Naive thymus-derived CD8-positive, alpha-beta T cell (primary cell): Measurements from ENCODE around the gene TNS1. TPM values are rescaled to one million over a fixed set of nuclear protein-coding genes. Genes with fewer than 3 reads are reported as not detected.

Experiments
- ATAC-seq, 2 donors: fragments of 150-1000 bp; cut with Tn5 transposase in 1 of 2; sonication (Bioruptor Pico), chemical (Tn5 transposase) in 1 of 2; 1 replicate in 1 of 2; 2 replicates in 1 of 2; pipeline ENCODE4 v1.10.0; 2021; ENCODE audit warnings: mild to moderate bottlenecking in 2 of 2, moderate library complexity in 2 of 2
- POLR2A ChIA-PET: fragments of 350-600 bp; sonication (Branson Sonifier 250); formaldehyde crosslinking; loops from one replicate; lab custom pipeline; 2021; ENCODE audit warnings: antibody characterized with exemption; lab: Charles Lee
- DNase-seq, 10 donors: peaks; one replicate each; pipeline versions ENCODE4 v3.0.0 to v3.0.0-alpha.2; 2020 to 2022
- H3K27ac Mint-ChIP-seq, 10 donors: one replicate each; pipeline ENCODE4 v1.8.0; 2020 to 2022; ENCODE audit warnings: mild to moderate bottlenecking in 10 of 10, mixed read lengths in 10 of 10, moderate library complexity in 4 of 10, inconsistent platforms in 1 of 10
- H3K27me3 Mint-ChIP-seq, 5 donors: one replicate each; pipeline ENCODE4 v1.8.0; 2021 to 2022; ENCODE audit warnings: mixed read lengths in 5 of 5
- H3K36me3 Mint-ChIP-seq, 3 donors: one replicate each; pipeline ENCODE4 v1.8.0; 2020 to 2022; ENCODE audit warnings: mixed read lengths in 3 of 3, mild to moderate bottlenecking in 2 of 3, inconsistent platforms in 1 of 3
- H3K4me1 Mint-ChIP-seq, 4 donors: one replicate each; pipeline ENCODE4 v1.8.0; 2021 to 2022; ENCODE audit warnings: mixed read lengths in 4 of 4
- H3K4me3 Mint-ChIP-seq, 10 donors: one replicate each; pipeline ENCODE4 v1.8.0; 2020 to 2022; ENCODE audit warnings: mild to moderate bottlenecking in 10 of 10, mixed read lengths in 10 of 10, moderate library complexity in 6 of 10, inconsistent platforms in 1 of 10
- H3K9me3 Mint-ChIP-seq, 9 donors: one replicate each; pipeline ENCODE4 v1.8.0; 2020 to 2022; ENCODE audit warnings: mixed read lengths in 9 of 9, mild to moderate bottlenecking in 3 of 9, inconsistent platforms in 1 of 9, moderate library complexity in 1 of 9
- polyA plus RNA-seq, 3 donors: library from polyadenylated mRNA; unstranded; fragments of 300-500 nt; fragmentation: Illumina TruSeq; gene quantifications; one replicate each; pipeline ENCODE4 v1.2.3, GENCODE V29; 2021
- total RNA-seq, 8 experiments: library from RNA in 2 of 8; stranded (reverse) in 2 of 8; gene quantifications; one replicate each; pipeline ENCODE4 v1.2.3 and lab custom pipeline; 2021 to 2026

The TNS1 gene
- total and polyA plus RNA-seq, 5 experiments from 2014 or later, result 0.21 to 0.47 TPM; not detected in 3

DNA sequence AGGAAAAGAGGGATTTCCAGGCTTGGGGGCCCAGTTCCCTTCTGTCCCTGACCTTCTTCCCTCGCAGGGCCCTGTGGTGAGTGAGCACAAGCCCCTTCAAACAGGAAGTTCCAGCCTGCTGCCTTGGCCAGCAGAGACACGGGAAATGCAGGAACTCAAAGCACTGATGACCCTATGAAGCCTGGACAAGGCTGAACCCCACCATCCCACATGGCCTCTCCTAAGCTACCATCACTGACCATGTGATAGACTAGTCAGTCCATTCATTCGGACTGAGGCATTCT is 196.4 kb downstream of the TNS1 start:
- no peak overlapping the region for H3K4me3 Mint-ChIP-seq
- H3K4me1 Mint-ChIP-seq, result peaks cover 0 to 6% (median 0%) of the 10 kb centered on the region in 4 donors
- H3K27ac Mint-ChIP-seq, result no peak overlapping the region
- POLR2A ChIA-PET, result no interaction called here
- H3K36me3 Mint-ChIP-seq, result no peaks in the 10 kb centered on the region
- peaks cover 0 to 21% (median 5%) of the 10 kb centered on the region in 5 donors for H3K27me3 Mint-ChIP-seq
- DNase-seq (no peak), ATAC-seq (no peak)
- no peaks in the 10 kb centered on the region for H3K9me3 Mint-ChIP-seq

DNA sequence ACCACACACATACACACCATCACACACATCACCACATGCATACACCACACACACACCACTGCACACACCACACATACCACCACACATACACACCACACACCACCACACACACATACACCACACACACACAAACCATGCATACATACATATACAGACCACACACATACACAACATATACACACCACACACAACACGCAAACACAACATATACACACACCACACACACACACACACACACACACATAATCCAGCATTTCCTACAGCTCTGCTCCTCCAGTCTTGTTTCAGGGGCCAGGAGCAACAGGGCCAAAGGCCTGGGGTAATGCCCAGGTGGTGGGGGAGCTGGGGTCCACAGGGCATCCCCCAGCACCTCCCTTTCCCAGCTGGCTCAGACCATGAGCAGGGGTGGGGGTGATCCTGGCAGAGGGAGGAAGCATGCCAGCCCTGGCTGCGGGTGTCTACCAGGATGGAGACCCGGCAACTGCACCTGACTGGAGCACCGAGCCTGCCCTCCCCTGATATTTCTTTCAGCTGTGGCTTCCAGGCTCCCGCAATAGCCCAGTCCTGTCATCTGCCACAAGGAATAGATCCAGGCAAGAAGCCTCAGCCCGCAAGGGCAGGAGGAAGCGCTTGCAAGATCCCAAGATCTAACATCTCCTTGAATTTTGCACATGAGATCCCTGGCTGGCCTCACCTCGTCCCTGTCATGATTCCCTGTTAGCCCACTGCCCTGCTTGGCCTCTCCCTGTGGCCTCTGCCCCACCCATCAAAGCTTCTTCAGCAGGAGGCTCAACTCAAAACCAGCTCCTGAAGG is 196.9 kb downstream of the TNS1 start:
- no peak overlapping the region for H3K4me3 Mint-ChIP-seq
- DNase-seq (no peak), ATAC-seq (no peak)
- H3K9me3 Mint-ChIP-seq, result no peaks in the 10 kb centered on the region
- H3K36me3 Mint-ChIP-seq, result no peaks in the 10 kb centered on the region
- peak overlapping the region in 1 of 10 donors; percentile 53 for H3K27ac Mint-ChIP-seq
- H3K4me1 Mint-ChIP-seq, result peaks cover 0 to 6% (median 0%) of the 10 kb centered on the region in 4 donors
- POLR2A ChIA-PET, result no interaction called here
- peaks cover 0 to 21% (median 5%) of the 10 kb centered on the region in 5 donors for H3K27me3 Mint-ChIP-seq

DNA sequence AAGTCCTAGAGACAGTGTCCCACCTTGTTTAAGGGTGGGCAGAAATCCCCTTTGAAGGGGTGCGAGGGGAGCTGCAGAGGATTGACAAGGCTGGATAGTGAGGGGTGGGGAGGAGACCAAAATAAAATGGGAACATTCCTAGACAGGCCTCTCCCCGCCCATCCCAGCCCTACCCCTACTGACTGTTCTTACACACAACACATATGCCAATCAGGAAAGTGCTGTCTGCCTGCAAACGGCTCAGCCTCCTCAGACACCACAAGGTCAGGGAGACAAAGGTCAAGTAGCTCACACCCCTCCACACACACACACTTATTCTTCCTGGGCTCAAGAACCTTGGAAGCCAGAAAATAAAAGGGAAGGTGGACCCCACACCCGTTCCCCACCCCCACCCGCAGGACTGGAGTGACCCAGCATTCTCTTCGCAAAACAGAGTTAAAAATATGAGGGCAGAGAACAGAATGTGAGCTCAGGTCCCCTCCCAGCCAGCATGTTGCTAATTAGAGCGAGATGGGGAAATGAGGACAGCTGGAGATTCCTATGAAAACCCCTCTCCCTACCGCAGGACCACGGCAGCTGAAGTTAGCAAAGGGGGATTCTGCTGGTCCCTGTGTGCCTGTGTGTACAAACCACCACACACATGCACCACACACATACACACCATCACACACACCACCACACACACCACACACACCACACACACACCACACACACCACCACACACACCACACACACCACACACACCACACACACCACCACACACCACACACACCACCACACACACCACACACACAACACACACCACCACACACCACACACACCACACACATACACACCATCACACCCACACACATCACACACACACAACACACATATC is 197.8 kb downstream of the TNS1 start:
- H3K4me1 Mint-ChIP-seq, result peaks cover 0 to 6% (median 0%) of the 10 kb centered on the region in 4 donors
- POLR2A ChIA-PET, result no interaction called here
- H3K36me3 Mint-ChIP-seq, result no peaks in the 10 kb centered on the region
- DNase-seq, result no peak
- no peaks in the 10 kb centered on the region for H3K9me3 Mint-ChIP-seq
- no peak overlapping the region for H3K4me3 Mint-ChIP-seq
- peak overlapping the region in 1 of 10 donors; percentile 53 for H3K27ac Mint-ChIP-seq
- H3K27me3 Mint-ChIP-seq, result peaks cover 0 to 21% (median 5%) of the 10 kb centered on the region in 5 donors
- ATAC-seq, result no peak

DNA sequence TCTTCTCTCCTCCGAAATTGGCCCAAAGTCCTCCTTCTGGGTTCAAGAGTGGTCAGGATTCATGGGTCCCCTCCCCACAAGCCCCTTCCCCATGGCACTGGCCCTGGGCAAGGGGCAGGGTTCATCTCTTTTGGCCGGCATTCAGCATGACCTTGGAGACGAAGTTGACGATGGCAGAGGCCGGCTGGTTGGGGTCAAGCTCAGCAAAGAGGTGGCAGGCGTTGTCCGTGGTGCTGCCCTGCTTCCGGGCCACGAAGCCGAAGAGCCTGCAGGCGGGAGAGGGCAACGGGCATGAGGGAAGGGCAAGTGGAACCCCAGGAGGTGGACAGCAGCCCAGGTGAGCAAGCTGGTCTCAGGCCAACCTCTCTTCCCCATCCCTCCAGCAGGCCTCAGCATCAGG is 198.5 kb downstream of the TNS1 start:
- H3K4me3 Mint-ChIP-seq, result no peak overlapping the region
- peaks cover 0 to 19% (median 5%) of the 10 kb centered on the region in 5 donors for H3K27me3 Mint-ChIP-seq

DNA sequence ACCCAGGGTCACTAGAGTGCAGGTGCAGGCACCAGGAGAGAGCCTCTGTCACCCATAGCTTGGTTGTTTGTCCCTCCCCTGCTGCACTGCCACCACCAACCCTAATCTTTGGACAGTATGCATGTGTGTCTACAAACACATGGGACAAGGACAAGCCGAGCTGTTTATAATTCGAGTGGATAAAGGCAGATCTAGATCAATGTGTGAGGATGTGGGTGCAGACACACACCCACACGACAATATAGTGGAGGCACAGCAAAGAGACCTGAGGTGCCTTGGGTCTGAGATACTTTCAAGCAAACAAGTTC is 199.2 kb downstream of the TNS1 start:
- ATAC-seq (no peak), DNase-seq (no peak)
- peaks cover 0 to 4% (median 2%) of the 10 kb centered on the region in 4 donors for H3K4me1 Mint-ChIP-seq
- H3K27me3 Mint-ChIP-seq, result peaks cover 0 to 14% (median 5%) of the 10 kb centered on the region in 5 donors
- H3K36me3 Mint-ChIP-seq, result no peaks in the 10 kb centered on the region
- no peak overlapping the region for H3K4me3 Mint-ChIP-seq
- no peak overlapping the region for H3K27ac Mint-ChIP-seq
- POLR2A ChIA-PET, result no interaction called here
- no peaks in the 10 kb centered on the region for H3K9me3 Mint-ChIP-seq

More for the DNA sequence above, 198.5 kb downstream of the TNS1 start:
- no peak for DNase-seq
- no peak for ATAC-seq
- H3K27ac Mint-ChIP-seq, result no peak overlapping the region
- POLR2A ChIA-PET, result no interaction called here
- H3K9me3 Mint-ChIP-seq, result no peaks in the 10 kb centered on the region
- peaks cover 0 to 3% (median 0%) of the 10 kb centered on the region in 4 donors for H3K4me1 Mint-ChIP-seq
- H3K36me3 Mint-ChIP-seq, result no peaks in the 10 kb centered on the region

DNA sequence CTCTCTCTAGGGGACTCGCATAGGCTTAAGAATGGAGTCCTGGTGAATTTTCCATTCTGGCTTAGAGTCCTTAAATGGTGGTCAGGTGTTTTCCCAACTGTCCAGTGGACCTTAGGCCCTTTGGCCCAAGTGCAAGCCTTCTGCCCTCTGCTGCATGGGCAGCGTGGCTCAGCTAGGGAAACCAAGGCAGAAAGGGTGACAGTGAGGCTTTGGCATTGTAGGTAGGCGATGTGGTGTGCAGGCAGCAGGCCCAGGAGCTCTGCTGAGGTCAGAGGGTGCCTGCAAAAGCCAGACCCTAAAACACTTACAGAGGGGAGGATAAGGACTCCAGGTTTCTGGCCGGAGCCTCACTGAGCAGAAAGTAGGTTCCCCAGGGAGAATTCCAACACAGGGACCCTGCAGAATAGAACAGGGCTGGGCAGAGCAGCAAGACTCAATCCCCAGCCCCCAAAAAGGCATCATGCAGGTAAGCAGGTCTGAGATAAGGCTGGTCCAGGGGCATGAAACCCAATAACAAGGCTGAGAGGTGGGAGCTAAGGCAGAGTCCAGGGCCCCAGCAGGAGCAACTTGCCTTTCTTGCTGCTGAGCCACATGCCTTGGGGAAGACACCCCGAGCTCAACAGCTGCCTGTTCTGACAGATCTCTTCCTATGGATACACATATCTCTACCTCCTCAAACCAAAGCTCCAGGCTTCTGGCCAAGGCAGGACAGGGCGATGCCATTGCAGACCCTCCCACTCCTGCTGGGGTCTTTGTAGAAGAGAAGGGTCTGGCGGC is 199.7 kb downstream of the TNS1 start:
- peaks cover 0 to 11% (median 5%) of the 10 kb centered on the region in 5 donors for H3K27me3 Mint-ChIP-seq
- H3K4me1 Mint-ChIP-seq, result peaks cover 0 to 4% (median 2%) of the 10 kb centered on the region in 4 donors
- POLR2A ChIA-PET, result no interaction called here
- ATAC-seq (no peak), DNase-seq (no peak)
- H3K36me3 Mint-ChIP-seq, result no peaks in the 10 kb centered on the region
- no peak overlapping the region for H3K4me3 Mint-ChIP-seq
- no peaks in the 10 kb centered on the region for H3K9me3 Mint-ChIP-seq
- H3K27ac Mint-ChIP-seq, result peak overlapping the region in 1 of 10 donors; percentile 34

DNA sequence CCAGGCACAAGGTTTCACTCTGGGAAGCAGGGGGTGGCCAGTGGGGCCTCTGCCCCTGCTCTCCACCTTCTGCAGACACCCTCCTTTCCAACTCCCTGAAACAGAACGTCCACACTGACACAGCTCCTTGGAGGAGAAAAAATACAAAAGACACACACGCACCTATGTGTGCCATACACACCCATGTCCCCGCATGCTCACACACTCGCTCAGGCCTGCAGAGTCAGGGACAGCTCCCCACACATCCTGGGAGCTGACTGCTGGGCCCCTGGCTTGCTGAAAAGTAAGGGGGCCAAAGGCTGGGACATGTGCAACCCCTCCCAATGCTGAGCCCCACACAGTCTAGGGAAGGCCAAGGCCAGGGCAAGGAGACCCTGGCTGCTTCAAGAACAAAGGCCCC is 200.5 kb downstream of the TNS1 start:
- POLR2A ChIA-PET, result no interaction called here
- Mint-ChIP-seq H3K36me3 (no peaks in the 10 kb centered on the region), H3K9me3 (no peaks in the 10 kb centered on the region), H3K27me3 (peaks cover 0 to 10% (median 5%) of the 10 kb centered on the region in 5 donors), H3K4me1 (peaks cover 0 to 7% (median 2%) of the 10 kb centered on the region in 4 donors), H3K27ac (peak overlapping the region in 1 of 10 donors; percentile 34), H3K4me3 (no peak overlapping the region)
- ATAC-seq (no peak), DNase-seq (no peak)

DNA sequence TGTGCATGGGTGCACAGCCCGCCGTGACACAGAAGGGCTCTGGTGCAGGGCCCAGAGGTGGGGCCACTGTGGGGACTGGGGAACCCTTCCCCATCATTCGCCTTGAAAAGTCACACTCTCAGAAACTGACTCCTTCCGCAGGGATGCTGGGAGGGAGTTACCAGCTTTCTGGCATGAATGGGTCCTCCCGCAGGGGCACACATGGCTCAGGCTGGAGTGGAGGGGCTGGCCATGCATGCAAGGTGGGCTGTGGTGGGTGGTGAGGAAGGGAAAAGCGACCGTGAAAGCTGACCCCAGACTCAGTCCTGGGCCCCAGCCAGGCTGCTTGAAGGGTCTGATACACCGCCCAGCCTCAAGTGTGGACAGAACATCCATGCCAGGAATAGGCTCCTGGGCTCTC is 201.1 kb downstream of the TNS1 start:
- no peaks in the 10 kb centered on the region for H3K9me3 Mint-ChIP-seq
- POLR2A ChIA-PET, result no interaction called here
- no peaks in the 10 kb centered on the region for H3K36me3 Mint-ChIP-seq
- no peak overlapping the region for H3K27ac Mint-ChIP-seq
- peaks cover 0 to 6% (median 2%) of the 10 kb centered on the region in 5 donors for H3K27me3 Mint-ChIP-seq
- no peak for ATAC-seq
- no peak for DNase-seq
- no peak overlapping the region for H3K4me3 Mint-ChIP-seq
- H3K4me1 Mint-ChIP-seq, result peaks cover 0 to 7% (median 2%) of the 10 kb centered on the region in 4 donors

DNA sequence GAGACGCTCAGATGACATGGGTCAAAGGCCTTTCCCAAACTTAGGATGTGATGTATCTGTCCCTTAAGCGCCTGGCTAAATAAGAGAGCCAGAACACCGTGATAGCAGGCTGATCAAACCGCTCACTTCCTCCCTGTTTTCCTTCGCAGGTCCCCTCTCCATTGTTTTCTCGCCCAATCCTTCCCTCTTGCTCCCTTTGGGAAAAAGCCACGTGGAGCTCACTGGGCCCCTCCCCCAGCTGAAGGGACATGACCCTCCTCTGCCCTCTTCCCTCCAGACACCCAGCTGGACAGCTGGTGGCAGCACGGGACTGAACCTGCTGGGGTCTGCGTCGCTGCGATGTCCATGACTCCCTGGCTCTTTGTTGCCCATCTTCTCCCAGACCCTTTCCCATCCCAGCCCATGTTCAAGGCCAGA is 201.7 kb downstream of the TNS1 start:
- DNase-seq, result no peak
- Mint-ChIP-seq H3K36me3 (no peaks in the 10 kb centered on the region), H3K4me1 (peaks cover 0 to 9% (median 2%) of the 10 kb centered on the region in 4 donors), H3K9me3 (no peaks in the 10 kb centered on the region), H3K27me3 (peaks cover 0 to 4% (median 0%) of the 10 kb centered on the region in 5 donors), H3K27ac (no peak overlapping the region), H3K4me3 (no peak overlapping the region)
- no peak for ATAC-seq
- POLR2A ChIA-PET, result no interaction called here

DNA sequence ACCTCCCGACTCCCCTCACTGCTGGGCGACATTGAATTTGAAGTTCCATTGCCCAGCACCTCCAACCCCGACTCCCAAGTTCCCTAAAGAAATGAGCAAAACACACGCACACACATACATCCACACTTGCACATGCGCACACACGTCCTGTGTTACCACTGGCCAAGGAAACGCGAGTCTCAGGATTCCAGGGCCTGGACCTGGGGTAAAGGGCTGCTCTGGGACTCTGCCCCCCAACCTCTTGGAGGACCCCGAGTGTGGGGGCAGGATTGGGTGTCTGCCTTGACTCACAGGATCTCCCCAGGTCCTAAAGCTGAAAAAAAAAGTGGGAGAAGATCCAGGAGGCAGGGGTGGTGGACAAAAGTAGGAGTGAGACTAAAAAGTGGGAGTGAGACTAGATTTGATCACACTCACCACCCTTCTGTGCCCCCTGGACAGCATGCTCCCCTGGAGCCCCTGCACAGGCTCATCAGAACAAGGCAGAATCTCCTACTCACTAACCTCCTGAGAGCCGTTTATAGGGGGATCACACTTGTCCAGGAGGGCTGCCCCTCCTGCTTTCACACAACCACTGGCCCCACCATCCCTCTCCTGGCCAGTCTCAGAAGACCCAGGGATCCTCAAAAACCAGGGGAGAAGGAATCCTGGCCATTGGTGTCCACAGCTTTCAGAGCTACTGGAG is 202.2 kb downstream of the TNS1 start:
- Mint-ChIP-seq H3K27ac (no peak overlapping the region), H3K4me1 (peaks cover 0 to 9% (median 1%) of the 10 kb centered on the region in 4 donors), H3K27me3 (peaks cover 0 to 1% (median 0%) of the 10 kb centered on the region in 5 donors), H3K4me3 (no peak overlapping the region), H3K9me3 (no peaks in the 10 kb centered on the region), H3K36me3 (no peaks in the 10 kb centered on the region)
- peak in 1 of 10 donors; percentile 6 for DNase-seq
- POLR2A ChIA-PET, result no interaction called here
- ATAC-seq, result no peak

DNA sequence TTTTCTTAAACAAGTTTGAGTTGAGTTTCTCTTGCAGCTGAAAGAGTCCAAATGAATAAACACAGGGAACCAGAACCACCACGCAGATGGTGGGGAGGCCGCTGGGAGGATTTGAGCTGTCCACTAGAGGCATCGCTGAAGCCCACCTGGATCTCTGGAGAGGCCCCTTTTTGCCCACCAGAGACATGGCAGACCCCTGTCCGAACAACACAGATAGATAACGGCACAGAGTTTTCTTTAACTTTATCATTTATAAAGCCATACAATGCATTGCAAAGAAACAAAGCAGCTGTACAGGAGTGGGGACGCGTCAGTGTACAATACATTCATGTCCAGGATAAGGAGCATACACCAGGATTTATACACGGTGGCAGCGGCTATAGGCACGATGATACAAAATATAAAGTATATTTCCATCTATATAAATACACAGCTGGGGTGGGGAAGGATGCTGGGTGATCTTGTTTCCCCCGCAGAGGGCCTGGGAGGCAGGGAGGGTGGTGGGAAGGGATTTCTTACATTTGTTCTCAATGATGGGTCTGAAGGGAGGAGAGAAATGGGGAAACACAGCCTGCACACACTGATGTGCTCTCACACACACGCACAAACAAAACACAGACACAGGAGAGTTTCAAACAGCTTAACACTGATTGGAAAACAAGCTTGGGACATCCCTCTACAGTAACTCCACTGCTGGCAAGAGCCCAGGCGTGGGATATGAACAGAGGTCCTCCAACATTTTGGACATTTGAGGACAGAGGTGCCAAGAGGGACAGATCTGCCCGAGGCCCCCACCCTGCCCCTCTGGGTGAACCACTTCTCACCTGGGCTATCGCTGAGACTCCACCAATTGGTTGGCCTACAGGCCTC is 203.0 kb downstream of the TNS1 start:
- peak in 1 of 10 donors; percentile 6 for DNase-seq
- Mint-ChIP-seq H3K27ac (peak overlapping the region in 1 of 10 donors; percentile 74), H3K36me3 (no peaks in the 10 kb centered on the region), H3K4me1 (peaks cover 0 to 9% (median 0%) of the 10 kb centered on the region in 4 donors), H3K4me3 (no peak overlapping the region), H3K27me3 (no peaks in the 10 kb centered on the region), H3K9me3 (no peaks in the 10 kb centered on the region)
- ATAC-seq, result no peak
- POLR2A ChIA-PET, result no interaction called here
